Measurements from ENCODE around the gene TAF15.
A peak's percentile ranks its signal among the peaks of the same experiment; 100 is the strongest.

Gene TAF15

DNA sequence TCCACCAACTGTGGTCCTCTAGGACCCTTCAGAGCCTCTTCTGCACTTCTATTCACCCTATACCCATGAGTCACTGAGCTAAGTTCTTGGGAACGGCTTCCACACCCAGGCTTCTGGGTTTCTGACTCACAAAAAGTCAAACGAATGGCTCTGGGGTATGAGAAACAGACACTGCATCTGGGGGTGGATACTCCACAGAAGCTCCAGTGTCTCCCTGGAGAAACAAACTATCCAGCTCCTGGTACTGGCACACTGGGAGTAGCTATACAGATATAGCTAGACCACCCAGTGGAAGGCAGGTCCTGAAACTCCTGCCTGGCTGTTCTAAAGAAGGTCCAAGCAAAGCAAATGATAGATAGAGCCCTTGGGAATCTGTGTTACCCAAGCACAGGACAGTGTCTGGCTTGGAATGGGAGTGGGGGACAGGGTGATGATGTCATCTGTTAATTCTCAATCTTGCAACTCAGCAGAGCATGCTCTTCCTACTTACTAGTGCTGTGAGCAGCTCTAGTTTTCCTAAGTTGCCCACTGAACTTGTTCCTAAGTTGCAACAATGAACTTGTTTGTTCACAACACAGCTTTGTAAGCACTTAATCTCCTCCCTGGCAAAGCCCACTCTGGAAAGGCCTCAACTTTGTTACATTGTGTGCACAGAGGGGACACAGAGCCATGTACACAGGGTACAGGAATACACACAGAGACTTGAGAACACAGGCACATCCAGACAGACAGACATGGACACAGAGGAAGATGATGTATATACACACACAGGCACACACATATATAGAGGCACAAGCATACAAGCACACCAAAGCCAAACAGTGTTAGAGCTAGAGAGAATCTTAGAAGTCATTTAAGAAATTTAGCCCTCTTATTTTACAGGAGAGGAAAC, 20.6 kb upstream of the TAF15 start:
- no peak for DNase-seq

GRCh38 chr17:35790841-35791240, 18.4 kb upstream of the TAF15 start:
- no peak for DNase-seq

DNA sequence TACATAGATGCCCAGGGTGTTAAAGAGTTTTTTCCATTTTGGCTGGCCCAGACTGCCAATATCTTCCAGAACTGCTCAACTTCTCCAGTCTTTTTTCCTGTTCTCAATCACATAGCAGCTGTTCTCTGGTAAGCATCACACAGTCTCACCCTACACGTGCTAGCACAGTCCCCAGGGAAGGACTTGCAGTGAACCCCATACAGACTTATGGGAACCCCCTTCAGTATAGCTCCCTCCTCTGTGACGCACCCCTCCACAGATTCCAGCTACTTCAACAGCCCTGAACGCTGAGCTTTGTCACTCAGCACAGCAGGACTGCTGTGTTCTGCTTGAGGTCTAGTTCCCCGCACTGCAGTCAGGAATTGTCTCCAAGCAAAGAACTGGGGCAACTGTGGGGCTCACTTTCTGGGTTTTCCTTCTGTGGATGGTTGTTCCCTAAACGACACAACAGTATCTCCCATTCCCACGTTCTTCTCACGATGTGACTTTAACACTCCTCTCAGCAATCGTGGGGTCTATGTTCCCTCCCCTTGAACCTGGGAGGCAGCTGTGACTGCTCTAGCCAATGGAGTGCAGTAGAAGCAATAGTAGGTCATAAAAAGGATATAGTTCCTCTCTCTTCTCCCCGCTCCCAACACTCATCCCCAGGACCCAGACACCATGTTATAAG, 17.5 kb upstream of the TAF15 start:
- DNase-seq = no peak

DNA sequence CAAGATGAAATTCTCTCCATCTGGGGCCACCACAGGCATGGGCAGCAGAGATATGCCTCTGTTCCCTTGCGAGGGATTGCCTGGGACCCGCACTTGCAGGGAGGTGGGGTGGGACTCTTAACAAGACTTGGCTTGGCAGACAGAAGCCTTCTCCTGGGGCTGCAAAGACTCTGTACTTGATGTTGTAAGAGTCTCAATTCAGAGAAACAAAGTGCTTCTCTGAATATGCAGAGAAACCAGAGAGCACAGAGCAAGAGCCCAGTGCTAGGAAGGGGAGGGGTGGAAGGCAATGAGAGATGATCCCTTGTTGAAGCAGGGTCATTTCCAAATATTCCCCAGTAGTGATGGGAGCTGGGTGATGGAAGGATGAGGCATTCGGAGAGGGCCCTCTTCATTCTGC, 16.0 kb upstream of the TAF15 start:
- DNase-seq = no peak

DNA sequence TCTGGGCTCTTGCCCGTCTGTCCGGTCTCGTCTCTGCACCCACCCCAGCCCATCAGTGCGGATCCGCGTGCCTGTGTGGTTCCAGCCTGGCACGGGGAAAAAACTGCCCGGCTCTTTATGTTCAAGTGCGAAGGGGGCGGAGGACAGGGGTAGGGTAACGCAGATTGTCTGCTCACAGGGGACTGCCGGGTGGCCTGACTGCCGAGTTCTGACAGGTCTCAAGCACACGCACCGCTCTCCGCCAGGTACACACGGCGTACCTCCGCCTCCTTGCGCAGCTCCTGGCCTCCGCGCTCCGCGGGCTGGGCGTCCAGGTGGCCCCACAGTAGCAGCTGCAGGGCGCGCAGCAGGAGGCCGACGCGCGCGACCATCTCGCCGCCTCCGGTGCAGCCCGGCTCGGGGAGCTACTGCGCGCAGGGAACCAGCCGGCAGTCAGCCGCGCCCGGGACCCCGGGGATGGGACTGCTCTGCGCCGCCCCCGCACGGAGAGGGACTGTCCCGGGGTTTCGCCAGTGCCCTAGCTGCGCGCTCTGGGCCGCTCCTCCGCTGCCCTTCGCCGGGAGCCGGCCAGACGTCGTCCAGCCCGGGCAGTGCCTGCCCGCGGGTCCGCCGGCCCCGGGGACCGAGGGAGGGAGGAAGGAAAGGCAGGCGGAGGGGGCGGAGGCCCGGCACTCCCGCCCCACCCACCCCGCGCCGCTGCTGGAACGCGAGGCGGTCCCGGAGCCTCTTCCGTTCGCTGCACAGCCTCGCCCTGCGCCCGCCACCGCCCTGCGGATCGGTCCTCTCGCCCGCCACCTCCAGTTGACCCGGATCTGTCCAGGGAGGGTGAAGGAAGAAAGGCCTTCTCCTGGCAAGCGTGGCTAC, 14.0 kb upstream of the TAF15 start, which contains the start of gene MMP28:
MMP28 (minus strand) TSS at position 635 of the 864 bp plus-strand sequence; CDS start at position 371, 264 bp downstream.
- peak; percentile 9 to 20 for DNase-seq

- DNase-seq = no peak
These were observed 13.4 kb upstream of the TAF15 start for GRCh38 chr17:35795871-35796265.

- DNase-seq = no peak
These were observed 12.3 kb upstream of the TAF15 start for GRCh38 chr17:35796942-35797341.

DNA sequence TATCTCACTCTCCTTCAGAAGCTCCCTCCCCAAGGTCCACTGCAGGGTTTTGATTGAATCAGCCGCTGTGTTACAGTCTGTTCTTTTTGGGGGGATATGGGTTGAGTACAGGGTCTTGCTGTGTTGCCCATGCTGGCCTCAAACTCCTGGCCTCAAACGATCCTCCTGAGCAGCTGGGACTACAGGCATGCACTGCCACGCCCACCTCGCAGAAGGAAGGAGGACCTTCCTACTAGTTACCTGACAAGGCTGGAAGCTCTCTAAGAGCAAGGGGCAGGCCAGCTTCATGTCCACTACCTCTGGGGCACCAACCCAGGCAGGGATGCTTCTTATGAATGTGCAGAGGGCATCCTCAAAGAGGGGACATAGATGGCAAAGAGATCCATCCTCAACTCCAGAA, 11.9 kb upstream of the TAF15 start:
- no peak for DNase-seq

DNA sequence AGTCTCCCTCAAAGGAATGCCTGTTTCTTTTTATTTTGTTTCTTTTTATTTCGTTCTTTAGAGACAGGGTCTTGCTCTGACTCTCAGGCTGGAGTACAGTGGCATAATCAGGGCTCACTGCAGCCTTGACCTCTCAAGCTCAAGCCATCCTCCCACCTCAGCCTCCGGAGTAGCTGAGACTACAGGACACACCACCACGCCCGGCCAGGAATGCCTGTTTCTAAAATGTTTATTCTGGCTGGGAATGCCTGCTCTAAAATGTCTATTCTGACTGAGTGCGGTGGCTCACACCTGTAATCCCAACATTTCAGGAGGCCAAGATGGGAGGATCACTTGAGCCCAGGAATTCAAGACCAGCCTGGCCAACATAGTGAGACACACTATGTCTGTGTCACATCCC, 11.4 kb upstream of the TAF15 start:
- DNase-seq = no peak

DNA sequence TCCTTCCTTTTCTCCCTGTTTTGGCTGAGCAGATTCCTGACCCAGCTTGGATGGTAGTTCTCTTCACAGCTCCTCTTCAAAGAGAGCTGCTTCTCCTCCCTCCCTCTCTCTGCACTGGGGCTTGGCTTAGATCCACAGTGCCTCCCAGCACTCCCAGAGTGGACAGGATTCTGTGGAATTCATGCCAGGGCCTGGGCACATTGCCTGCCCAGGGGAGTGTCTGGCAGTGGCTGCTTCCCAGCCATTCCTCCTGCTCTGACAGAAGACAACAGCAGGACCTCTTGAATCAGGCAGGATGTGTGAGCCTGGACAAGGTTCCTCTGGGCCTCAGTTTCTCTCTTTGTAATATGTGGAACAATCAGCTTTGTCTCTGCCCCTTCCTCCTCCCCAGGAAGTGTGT, 9.3 kb upstream of the TAF15 start:
- DNase-seq = no peak

DNA sequence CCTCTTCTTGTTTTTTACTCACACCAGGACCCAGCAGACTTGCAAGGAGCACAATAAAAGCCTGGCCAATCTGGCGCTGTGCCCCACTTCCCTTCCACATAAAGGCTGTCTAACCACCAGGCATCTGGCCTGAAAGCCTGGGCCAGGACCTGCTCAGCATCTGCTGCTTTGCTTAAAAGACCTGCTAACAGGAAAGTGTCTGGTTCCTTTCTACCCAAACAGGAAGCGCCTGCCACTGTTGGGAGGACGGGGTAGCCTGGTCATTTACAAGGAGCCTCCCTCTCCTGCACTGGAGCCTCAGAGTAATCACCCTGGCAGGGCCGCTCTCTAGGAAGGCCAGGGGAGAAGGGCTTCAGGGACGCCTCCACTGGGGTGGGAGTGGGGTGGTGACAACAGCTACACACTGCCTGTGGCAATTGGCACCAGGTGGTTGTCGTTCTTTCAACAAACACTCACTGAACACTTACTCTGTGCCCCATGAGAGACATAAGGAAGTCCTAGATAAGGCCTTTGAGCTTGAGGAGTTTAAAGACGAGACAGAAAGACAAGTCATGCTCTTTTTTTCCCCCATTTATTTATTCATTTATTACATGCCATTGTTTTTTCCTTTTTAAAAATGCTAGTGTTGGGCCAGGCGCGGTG, 7.6 kb upstream of the TAF15 start:
- DNase-seq = peak in 1 of 2 donors; percentile 32

DNA sequence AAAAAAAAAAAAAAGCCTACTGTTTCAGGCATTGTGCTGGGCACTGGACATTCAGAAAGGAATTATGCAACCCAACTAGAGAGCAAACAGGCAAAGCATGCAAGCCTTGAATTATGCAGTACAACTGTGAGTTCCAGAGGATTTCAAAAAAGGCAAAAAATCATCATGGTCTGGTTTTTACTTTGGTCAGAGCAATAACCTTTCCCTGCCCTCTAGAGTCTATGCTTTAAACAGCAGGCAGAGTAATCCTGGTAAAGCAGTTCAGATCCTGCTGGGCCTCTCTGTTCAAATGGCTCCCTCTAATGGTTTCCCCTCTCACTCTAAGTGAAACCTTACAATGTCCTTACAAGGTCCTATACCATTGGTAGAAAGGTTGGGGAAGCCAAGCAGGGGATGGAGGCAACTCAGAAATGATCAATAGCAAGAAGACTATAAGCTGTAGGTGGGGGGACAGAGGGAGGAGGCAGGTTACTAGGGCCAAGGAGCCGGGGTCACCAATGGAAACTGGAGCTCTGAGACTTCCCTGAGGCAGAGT, 4.6 kb upstream of the TAF15 start:
- peak; percentile 57 to 80 for DNase-seq

- DNase-seq = no peak
These were observed 1.7 kb upstream of the TAF15 start for GRCh38 chr17:35807371-35808144.

DNA sequence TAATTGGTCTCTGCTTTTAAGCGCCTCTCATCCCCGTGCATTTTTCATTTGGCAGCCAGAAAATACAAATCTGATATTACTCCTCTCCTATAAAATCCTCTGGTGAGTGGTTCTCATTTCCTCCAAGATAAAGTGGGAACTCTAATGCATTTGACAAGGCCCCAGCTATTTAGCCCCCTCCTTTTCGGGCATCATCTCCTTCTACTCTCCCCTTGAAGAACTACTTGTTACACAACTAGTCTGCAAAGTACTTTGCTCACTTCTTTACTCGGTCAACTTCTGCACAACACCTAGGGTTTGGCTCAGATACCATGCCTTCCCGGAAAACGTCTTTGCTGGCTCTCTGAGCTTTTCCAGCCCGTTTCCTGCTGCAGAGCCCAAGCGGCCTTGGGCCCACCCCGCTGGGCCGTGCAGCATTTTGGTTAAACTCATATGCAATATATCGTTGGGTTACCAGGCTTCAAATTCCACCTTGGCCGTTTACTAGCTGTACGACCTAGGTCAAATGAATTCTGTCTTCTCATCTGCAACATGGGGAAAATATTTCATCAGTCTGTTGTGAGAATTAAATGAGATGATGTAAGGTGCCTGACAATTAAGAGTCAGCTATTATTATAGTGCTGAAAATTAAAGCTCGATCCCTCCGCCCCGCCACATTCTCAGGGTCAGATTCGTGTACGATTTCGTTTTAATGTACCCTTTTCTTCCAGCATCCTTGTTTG, 883 bp upstream of the TAF15 start:
- DNase-seq = no peak

- no peak for DNase-seq
These were observed 674 bp downstream of the TAF15 start for GRCh38 chr17:35809855-35810461.

- DNase-seq = no peak
These were observed 2.5 kb downstream of the TAF15 start for GRCh38 chr17:35811759-35812158.

DNA sequence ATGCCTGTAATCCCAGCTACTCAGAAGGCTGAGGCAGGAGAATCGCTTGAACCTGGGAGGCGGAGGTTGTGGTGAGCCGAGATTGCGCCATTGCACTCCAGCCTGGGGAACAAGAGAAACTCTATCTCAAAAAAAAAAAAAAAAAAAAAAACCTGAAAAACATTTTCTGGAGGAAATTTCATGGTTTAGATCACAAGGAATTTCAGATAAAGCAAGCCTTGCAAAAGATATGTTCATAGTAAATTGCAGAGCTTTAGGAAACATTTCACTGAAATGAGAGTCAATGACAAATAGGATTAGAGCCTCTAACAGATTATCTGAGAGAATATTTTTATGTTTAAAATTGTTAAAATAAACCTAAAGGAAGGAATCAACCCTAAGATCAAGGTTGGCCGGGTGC, 3.2 kb downstream of the TAF15 start:
- no peak for DNase-seq

DNA sequence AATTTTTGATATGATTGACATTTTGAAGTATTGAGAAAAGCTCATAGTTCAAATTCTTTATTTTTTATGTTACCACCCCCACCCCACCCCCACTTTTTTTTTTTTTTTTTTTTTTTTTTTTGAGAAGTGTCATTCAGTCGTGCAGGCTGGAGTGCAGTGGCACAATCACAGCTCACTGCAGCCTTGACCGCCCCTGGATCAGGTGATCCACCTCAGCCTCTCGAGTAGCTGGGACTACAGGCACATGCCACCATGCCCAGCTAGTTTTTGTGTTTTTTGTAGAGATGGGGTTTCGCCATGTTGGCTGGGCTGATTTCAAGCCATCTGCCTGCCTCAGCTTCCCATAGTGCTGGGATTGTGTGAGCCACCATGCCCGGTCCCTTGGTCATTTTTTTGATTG, 7.4 kb downstream of the TAF15 start:
- DNase-seq = no peak

- DNase-seq = no peak
These were observed 7.9 kb downstream of the TAF15 start for GRCh38 chr17:35817196-35817595.

DNA sequence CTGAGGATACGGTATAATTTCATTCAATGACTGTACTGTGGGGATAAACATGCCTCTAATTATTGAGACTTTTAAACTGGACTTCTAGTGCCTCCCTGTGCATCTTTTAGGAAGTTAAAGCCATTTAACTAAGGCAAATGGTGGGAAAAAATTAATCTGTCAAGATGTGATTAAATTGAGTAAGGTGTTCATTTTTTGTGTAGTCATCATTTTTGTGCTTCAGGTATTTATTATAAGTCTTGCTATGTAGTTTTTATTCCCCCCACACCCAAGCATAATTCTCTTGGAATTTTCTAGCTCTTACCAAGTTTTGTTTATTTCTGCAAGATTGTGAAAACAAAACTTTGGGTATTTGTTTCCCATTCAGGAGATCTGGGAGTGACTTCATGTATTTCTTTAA, 10.2 kb downstream of the TAF15 start:
- DNase-seq = no peak

- DNase-seq = no peak
These were observed 12.0 kb downstream of the TAF15 start for GRCh38 chr17:35821308-35821707.
